Measurements from ENCODE around the gene ASIC4.

Gene ASIC4, protein sequence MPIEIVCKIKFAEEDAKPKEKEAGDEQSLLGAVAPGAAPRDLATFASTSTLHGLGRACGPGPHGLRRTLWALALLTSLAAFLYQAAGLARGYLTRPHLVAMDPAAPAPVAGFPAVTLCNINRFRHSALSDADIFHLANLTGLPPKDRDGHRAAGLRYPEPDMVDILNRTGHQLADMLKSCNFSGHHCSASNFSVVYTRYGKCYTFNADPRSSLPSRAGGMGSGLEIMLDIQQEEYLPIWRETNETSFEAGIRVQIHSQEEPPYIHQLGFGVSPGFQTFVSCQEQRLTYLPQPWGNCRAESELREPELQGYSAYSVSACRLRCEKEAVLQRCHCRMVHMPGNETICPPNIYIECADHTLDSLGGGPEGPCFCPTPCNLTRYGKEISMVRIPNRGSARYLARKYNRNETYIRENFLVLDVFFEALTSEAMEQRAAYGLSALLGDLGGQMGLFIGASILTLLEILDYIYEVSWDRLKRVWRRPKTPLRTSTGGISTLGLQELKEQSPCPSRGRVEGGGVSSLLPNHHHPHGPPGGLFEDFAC

DNA sequence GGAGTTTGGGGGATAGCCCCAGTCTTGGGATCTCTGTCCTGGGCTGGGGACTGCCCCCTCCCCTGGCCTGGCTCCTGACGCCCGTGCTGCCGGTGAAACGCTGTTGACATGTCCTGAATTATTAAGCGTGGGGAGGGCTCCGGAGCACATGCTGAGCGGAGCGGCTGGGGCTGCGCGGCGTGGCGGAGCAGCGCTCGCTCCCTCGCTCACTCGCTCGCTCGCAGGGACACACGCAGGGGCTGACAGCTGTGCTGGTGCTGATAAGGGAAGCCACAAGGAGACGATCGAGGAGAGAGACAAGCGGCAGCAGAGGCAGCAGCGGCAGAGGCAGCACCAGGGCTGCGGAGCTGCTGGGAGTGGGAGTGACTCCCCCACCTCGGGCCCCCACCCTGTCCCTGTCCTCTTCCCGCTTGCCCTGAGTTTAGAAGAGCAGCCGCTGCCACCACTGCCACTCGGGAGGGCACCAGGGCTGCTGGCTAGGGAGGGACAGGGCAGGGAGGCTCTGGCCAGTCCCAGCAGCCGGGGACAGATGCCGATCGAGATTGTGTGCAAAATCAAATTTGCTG lies at the start of gene ASIC4:
Gene ASIC4, plus strand, starts transcription at position 287 of the 566 bp plus-strand sequence. Its CDS starts 243 bp downstream, at position 530.
- DNase-seq = no peak

DNA sequence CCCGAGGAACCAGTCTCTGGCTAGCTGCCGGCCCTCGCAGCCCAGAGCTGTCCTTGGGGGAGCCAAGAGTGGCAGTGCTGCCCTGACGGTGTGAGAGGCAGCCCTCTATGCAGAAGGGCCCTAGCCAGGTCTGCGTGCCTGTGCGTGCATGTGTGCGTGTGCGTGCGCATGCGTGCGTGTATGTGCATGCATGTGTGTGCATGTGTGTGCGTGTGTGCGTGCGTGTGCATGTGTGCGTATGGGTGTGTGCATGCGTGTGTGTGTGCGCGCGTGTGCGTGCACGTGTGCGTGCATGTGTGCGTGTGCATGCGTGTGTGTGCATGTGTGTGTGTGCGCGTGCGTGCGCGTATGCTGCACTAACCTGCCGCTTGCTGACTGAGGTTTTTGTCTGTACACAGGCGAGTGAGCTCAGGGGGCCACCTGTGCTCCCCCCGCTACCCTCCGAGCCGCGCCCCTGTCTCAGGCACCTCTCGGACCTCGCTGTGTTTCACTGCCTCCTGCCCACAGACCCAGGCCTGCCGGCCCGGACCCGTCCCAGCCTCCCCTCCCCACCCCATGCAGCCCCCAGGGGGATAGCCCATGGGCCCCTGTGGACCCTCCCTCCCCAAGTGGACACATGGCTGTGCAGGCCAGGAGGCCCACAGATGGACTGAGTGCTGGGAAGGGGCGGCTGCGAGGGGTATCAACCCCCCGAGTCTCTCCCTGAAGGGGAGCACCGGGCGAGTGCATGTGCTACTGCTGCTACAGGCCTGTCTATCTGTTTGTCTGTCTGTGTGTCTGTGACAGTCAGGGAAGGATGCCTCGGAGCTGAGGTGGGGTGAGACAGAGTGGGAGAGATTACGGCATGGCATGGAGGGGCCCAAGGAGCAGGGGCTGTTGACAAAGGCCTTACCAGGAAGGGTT lies 48.4 kb upstream of the ASIC4 start:
- no peak for DNase-seq

DNA sequence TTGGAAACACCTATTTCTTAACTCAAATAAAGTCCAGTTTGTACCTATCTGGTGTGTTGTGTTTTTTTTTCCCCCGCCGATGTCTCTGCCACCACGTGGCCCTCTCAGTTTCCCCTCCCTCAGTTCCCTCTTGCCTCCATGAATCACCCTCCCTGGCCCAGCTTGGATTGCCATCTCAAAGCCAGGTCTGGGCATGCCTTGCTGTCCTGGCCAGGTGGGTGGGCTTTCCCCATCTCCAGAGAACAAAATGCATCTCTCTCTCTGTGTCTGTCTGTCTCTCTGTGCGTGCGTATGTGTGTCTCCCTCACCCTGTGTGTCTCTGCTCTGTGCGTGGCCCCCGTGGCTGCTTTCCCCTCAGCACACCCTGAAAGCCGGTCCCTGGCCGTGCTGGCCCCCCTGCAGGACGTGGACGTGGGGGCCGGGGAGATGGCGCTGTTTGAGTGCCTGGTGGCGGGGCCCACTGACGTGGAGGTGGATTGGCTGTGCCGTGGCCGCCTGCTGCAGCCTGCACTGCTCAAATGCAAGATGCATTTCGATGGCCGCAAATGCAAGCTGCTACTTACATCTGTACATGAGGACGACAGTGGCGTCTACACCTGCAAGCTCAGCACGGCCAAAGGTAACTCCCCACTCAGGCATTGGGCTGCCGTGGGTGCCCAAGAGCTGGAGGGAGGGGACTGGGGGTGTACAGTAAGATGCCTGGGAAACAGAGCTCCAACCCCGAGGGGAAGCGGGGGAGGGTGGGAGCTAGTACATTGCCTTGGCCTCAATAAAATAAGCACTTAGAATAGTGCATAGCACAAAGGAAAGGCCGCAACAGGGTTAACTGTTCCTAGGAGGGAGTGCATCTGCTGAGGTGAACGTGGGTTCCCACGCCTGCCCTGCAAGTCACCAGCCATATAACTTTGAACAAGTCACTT lies 47.2 kb upstream of the ASIC4 start:
- DNase-seq = no peak

DNA sequence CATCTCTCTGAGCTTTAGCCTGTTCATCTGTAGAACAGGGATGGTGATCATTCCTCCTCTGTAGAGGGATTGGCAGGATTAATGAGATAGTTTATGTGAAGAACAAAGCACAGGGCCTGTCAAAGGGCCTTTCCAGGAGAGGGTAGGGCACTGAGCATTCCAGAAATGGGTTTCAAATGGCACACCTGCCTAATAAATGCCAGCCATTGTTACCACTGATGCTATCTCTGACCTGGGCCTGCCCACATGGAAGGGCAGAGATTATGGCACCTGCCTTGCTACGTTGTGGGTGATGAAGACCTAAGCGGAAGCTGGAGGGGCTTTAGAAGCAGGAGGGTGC lies 46.6 kb upstream of the ASIC4 start:
- DNase-seq = no peak

DNA sequence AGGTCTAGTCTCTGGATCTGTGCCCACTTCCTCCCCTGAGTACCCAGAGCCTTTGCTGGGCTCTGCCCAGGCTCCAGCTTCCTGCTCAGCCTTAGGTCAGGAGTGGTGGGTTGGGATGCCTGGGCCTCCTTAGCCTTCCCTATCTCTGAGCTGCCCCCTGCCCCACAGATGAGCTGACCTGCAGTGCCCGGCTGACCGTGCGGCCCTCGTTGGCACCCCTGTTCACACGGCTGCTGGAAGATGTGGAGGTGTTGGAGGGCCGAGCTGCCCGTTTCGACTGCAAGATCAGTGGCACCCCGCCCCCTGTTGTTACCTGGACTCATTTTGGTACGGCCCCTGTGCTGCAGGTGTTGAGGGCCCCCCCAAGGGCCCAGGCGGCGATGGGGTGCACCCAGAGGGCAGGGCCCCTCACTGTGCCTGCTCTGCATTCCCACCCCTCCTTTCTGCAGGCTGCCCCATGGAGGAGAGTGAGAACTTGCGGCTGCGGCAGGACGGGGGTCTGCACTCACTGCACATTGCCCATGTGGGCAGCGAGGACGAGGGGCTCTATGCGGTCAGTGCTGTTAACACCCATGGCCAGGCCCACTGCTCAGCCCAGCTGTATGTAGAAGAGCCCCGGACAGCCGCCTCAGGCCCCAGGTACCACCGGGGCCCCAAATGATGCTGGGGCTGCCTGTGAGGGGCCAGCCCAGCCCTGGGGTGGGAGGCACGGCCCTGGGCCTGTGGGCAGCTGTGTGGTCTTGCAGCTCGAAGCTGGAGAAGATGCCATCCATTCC lies 45.7 kb upstream of the ASIC4 start:
- DNase-seq = no peak

DNA sequence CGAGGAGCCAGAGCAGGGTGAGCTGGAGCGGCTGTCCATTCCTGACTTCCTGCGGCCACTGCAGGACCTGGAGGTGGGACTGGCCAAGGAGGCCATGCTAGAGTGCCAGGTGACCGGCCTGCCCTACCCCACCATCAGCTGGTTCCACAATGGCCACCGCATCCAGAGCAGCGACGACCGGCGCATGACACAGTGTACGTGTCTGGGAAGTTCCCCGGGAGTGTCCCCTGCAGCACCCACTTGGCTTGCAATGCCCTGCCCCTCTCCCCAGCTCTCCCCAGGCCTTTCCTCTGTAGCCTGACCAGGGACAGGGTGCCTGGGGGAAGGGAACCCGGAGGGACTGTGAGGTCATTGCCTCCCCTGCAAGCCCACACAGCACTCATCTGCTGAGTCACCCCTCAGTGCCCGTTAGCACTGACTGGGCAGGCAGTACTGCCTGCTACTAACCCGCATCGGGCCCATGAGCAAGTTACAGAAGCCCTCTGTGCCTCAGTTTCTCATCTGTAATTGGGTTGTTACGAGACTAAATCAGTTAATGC lies 45.0 kb upstream of the ASIC4 start:
- DNase-seq = no peak

DNA sequence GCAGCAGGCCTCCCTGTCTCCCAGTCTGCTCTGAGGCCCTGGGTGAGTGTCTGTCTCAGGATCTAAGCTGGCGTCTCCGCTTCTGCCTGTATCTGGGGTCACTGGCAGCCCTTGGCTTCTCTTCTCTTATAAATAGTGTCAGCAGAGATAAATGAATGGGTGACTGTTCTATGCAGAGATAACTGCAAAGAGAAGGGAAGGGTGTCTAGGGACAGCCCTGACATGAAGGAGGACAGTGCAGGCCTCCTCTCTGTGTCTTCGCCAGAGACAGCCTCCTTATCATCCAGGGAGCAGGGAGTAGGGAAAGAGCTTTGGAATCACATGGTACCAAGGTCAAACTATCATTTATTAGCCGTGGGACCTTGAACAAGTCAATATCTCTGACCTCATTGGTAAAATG lies 43.9 kb upstream of the ASIC4 start:
- no peak for DNase-seq

DNA sequence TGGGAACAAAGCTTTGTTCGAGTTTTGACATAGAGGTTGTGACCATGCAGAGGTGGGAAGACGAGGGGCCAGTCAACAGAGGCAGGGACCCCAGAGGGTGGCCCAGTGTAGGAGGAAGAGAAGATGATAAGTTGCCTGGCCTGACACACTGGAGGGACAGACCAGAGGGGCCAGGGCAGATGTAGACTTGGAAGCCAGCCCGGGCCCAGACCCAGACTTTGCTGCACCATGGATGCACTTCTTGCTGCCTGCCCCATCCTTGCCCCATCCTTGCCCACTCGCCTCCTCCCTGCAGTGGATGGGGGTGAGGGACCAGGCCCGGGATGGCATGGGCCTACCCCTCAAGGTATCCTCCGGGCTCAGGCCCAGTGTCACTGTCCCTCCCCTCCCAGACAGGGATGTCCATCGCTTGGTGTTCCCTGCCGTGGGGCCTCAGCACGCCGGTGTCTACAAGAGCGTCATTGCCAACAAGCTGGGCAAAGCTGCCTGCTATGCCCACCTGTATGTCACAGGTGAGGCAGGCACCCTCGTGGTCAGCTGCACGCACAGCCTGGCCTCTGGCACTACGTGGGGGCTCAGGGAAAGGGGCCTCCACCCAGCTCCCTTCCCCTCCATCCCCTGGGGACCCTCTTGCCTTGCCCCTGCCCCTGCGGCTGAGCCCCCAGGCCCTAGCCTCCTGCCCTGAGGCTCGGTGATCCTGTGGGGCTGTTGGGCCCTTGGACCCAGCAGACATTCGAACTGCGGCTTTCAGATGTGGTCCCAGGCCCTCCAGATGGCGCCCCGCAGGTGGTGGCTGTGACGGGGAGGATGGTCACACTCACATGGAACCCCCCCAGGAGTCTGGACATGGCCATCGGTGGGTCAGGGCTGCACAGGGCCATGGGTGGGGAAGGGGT lies 42.6 kb upstream of the ASIC4 start:
- no peak for DNase-seq

DNA sequence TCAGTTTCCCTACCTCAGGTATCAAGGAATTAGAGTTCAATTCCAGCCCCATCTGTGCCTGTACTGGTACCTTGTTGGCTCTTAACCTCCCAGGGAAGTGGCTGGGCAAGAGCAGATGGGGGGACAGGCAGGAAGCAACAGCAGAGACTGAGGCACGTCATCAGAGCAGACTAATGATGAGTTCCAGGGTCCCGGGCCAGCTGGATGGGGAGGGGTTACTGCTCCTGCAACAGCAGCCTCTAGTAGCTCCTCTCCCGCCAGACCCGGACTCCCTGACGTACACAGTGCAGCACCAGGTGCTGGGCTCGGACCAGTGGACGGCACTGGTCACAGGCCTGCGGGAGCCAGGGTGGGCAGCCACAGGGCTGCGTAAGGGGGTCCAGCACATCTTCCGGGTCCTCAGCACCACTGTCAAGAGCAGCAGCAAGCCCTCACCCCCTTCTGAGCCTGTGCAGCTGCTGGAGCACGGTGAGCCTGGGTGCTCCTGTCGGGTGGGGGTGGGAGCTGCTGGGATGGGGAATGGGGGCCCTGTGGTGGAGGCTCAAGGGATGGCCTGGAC lies 41.6 kb upstream of the ASIC4 start:
- DNase-seq = no peak

DNA sequence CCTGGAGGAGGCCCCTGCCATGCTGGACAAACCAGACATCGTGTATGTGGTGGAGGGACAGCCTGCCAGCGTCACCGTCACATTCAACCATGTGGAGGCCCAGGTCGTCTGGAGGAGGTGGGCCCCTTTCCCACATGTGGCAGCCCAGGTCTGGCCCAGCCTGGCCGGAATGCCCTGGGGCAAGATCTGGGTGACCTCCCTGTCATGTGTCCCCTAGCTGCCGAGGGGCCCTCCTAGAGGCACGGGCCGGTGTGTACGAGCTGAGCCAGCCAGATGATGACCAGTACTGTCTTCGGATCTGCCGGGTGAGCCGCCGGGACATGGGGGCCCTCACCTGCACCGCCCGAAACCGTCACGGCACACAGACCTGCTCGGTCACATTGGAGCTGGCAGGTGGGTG lies 40.8 kb upstream of the ASIC4 start:
- DNase-seq = no peak

DNA sequence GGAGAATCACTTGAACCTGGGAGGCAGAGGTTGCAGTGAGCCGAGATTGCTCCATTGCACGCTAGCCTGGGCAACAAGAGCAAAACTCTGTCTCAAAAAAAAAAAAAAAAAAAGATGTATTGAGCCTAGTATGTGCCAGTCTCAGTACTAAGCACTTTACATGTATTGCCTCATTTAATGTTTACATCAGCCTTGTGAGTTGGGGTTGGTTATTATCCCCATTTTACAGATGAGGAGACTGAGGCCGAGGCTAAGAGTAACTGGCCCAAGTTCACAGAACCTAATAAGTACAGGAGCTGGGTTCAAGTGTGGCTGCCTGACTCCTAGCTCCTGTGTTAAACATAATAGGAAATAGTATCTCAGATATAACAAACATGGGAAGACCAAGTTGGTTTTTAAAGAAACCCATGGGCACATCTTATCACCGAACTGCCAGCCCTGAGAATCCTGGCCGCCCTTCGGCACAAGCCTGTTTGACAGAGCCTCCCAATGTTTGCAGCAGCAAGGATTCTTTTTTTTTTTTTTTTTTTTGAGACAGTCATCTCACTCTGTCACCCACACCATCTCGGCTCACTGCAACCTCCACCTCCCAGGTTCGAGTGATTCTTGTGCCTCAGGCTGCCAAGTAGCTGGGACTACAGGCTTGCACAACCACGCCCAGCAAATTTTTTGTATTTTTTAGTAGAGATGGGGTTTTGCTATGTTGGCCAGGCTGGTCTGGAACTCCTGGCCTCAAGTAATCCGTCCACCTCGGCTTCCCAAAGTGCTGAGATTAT lies 39.8 kb upstream of the ASIC4 start:
- DNase-seq = no peak

DNA sequence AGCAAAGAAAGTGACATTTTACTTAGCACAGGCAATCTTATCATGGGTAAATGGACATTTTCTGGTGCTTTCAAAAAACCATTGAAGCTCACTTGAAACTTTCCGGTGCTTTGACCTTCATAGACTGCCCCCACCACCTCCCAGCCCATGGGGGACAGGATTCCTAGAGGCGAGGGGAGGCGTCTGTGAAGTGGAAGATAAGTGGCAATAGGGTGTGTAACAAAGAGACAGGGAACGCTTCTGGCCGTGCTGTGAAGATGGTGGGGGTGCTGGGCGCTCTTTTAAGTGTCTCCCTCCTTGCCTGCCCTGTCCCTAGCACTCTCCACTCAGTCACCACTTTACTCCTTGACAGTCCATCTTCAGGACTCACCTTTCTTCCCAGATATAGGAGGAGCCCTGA lies 39.0 kb upstream of the ASIC4 start:
- no peak for DNase-seq

DNA sequence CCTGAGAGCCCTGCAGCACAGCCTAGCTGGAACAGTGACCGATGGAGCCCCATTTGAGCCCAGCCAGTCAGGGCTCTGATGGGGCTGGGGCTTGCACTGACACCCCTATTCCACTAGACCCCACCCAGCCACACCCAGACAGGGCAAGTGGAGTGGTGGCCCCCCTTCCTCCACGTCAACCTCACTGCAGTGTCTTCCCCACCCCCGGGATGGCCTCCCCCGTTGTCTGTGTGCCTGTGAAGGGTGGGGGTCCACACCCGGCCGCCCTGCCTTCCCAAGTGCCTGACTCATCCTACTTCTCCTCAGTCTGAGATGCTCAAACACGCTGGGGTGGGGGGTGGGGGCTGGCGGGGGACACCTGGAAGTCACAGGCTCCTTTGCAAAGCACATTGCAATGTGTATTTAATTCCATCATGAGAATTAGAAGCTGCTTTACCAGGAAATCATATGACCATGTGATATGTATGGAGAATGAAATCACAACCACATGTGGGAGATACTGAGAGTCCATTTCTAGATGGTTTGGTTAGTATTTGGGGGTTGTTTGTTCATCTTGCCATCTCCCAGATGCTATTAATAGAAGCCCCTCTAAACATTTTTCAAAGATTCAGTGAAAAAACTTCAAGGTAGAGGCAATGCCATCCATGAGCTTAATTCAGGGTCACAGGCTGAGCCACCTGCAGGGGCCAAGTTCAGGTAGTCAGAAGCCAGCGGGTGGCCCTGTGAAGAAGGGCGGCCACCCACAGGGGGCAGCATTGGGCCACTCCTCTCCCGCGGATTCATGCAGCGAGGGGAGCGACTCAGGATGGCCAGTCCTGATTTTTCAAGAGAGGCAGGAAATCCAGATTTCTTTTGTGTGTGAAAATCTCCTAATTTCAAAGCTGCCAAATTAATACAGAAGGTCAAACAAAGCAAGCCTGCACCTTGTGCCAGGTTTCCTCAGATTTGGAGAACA lies 38.3 kb upstream of the ASIC4 start:
- DNase-seq = peak; percentile 32

DNA sequence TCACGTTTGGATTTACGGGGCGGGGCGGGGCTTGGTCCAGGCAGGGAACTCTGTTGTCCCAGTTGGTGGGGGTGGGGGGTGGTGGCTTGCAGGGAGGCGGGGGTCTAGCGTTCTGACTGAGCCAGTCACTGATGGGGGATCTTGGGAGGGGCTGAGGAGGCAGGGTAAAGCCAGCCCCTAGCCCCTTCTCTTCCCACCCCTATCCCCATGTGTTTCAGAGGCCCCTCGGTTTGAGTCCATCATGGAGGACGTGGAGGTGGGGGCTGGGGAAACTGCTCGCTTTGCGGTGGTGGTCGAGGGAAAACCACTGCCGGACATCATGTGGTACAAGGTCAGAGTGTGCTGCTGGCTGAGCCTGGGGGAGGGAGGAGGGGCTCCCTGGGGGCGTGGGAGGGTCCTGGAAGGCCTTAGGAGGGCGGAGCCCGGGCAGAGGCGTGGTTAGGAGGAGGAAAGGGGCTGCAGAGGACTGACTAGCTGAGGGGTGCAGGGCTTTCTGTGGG lies 37.6 kb upstream of the ASIC4 start:
- DNase-seq = no peak

DNA sequence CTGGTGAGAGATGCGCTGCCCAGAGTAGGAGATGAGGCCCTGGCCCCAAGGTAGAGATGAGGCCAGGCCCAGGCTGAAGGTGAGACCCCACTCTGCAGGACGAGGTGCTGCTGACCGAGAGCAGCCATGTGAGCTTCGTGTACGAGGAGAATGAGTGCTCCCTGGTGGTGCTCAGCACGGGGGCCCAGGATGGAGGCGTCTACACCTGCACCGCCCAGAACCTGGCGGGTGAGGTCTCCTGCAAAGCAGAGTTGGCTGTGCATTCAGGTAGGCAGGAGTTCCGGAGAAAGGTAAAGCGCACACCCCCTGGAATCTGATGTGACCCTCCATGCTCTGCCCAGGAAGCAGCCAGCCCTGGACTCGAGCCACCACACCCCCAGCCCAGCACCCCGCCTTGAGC lies 37.1 kb upstream of the ASIC4 start:
- no peak for DNase-seq

DNA sequence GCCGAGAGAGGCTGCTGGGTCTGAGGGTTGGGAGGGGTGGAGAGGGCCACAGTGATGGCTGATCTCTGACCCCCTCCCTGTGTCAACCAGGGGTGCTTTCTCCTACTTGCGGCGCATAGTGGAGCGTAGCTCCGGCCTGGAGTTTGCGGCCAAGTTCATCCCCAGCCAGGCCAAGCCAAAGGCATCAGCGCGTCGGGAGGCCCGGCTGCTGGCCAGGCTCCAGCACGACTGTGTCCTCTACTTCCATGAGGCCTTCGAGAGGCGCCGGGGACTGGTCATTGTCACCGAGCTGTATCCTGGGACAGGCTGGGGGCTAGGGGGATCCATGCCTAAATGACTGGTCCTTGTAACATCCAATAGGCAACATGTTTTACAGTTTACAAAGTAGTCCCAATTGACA lies 36.5 kb upstream of the ASIC4 start:
- DNase-seq = no peak

DNA sequence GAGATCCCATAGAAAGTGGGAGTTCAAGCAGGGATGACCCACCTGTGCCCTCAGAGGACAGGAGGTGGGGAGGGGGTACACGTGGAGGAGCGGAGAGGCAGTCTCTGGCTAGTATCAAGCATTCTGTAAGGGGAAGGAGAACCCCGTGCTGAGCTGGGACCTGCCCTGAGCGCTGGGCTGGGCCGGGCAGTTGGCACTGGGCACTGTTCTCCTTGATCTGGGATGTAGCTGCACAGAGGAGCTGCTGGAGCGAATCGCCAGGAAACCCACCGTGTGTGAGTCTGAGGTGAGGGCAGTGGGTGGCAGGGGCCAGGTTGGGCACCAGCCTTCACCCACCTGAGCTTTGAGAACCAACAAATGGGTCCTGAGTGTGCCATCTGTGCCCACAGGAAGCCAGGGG lies 35.4 kb upstream of the ASIC4 start:
- DNase-seq = no peak

DNA sequence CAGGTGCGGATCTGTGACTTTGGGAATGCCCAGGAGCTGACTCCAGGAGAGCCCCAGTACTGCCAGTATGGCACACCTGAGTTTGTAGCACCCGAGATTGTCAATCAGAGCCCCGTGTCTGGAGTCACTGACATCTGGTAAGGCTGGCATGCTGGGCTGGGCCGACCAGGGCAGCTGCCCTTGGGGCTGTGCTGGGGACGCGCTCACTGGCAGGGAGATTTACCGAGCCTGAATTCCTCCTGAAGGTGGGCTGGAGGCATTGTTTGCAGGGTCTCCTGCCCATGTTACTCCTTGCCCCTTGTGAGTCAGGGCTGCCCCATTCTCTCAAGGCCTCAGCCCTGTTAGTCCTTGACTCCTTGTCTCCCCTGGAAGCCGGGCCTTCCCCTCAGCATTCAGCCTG lies 34.3 kb upstream of the ASIC4 start:
- DNase-seq = no peak
